GM23338 (cell line): Measurements from ENCODE around the gene ZNF10.

Source experiments
- CTCF ChIP-seq, 2 experiments: fragments of 200-600 bp in 1 of 2; sonication (generic) in 1 of 2; conservative IDR thresholded peaks; 2 replicates each; pipeline versions ENCODE4 v1.5.1 to v1.6.1; 2016 to 2017; ENCODE audit warnings: antibody characterized with exemption in 2 of 2, low read depth in 2 of 2, mild to moderate bottlenecking in 2 of 2, moderate library complexity in 1 of 2
- EZH2phosphoT487 ChIP-seq: fragments of 200-600 bp; sonication (generic); IDR thresholded peaks from one replicate; pipeline ENCODE4 v1.8.1; 2018; ENCODE audit warnings: antibody characterized with exemption; ENCODE audit not compliant: unreplicated experiment
- POLR2AphosphoS5 ChIP-seq: IDR thresholded peaks from 2 replicates; pipeline ENCODE4 v1.6.1; 2016; ENCODE audit warnings: antibody characterized with exemption, low read depth

GRCh38 chr12:133107121-133107520, 23.3 kb upstream of the ZNF10 start:
- TF ChIP-seq EZH2phosphoT487 (no peak), CTCF (conservative IDR thresholded peaks at IDR 0.05; ENCODE audit: low read depth in 2 of 2) (no peak), POLR2AphosphoS5 (no peak)
